ENCODE measurements around the gene AGGF1.
"Not testable (repeated sequence)": the region's sequence is repeated elsewhere in the genome, so short reads cannot be mapped to it uniquely, and the experiment has no call there.

AGGF1 gene

GRCh38 chr5:77087484-77088261 is 57.5 kb downstream of the AGGF1 start:
- DNase-seq, result no peak

GRCh38 chr5:77095189-77095588 is 65.0 kb downstream of the AGGF1 start:
- no peak for DNase-seq

- DNase-seq, result peak; percentile 33
These were observed 71.1 kb downstream of the AGGF1 start for GRCh38 chr5:77101298-77101697.

GRCh38 chr5:77102549-77102948 is 72.3 kb downstream of the AGGF1 start:
- DNase-seq, result no peak

GRCh38 chr5:77103457-77103856 is 73.3 kb downstream of the AGGF1 start:
- no peak for DNase-seq

- no peak for DNase-seq
These were observed 74.6 kb downstream of the AGGF1 start for GRCh38 chr5:77104813-77105212.

- not testable (repeated sequence) for DNase-seq
These were observed 76.8 kb downstream of the AGGF1 start for GRCh38 chr5:77107035-77107434.

Data from fibroblast of skin of scalp (primary cell).